ENCODE results near the gene BBLN. TPM values are rescaled to one million over a fixed set of nuclear protein-coding genes. Genes with fewer than 3 reads are reported as not detected.
A peak's percentile ranks its signal among the peaks of the same experiment; 100 is the strongest.
"Not testable (repeated sequence)": the region's sequence is repeated elsewhere in the genome, so short reads cannot be mapped to it uniquely, and the experiment has no call there.

The BBLN gene
- total RNA-seq, 2 donors from 2014 or later: 65.7 to 82.1 TPM

DNA sequence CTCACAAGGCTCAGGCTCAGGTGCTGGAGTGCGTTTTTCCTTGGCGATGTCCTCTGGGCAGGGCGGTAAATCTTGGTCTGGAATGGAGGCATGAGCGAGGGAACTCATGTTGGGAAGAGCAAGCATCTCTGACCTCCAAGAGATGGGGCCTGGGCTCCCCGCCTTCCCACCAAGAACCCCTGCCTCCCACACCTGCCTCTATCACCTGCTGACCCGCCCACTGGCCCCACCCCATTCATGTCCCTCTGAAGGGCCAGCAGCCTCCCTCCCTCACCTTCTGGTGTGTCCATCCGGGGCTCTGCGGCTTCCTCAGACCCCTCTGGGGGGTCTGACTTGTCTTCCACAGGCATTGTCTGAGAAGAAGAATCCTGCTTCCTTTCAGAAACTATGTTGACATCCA is 20.4 kb downstream of the BBLN start:
- Mint-ChIP-seq H3K9me3 (peaks cover 7% of the 10 kb centered on the region), H3K4me1 (no peaks in the 10 kb centered on the region), H3K36me3 (ENCODE audit: low read depth) (peaks cover 74% of the 10 kb centered on the region), H3K27me3 (ENCODE audit: insufficient read depth) (no peaks in the 10 kb centered on the region), H3K27ac (no peak overlapping the region), H3K4me3 (no peak overlapping the region)
- Histone ChIP-seq H3K27ac (ENCODE audit: low read depth, low read length) (no peak overlapping the region), H3K27me3 (ENCODE audit: control insufficient read depth, insufficient read depth, low read length, poor library complexity, severe bottlenecking) (no peaks in the 10 kb centered on the region), H3K36me3 (ENCODE audit: control insufficient read depth, insufficient read depth, low read length) (peaks cover 82% of the 10 kb centered on the region), H3K9ac (ENCODE audit: extremely low read depth, low read length, poor library complexity, severe bottlenecking) (no peak overlapping the region), H3K4me1 (ENCODE audit: control insufficient read depth, insufficient read depth, low read length) (no peaks in the 10 kb centered on the region), H3K9me3 (ENCODE audit: control insufficient read depth, low read length) (peaks cover 15% of the 10 kb centered on the region), H3K4me3 (ENCODE audit: low read length) (no peak overlapping the region)
- DNase-seq: no peak
- TF ChIP-seq, protein P1, sequence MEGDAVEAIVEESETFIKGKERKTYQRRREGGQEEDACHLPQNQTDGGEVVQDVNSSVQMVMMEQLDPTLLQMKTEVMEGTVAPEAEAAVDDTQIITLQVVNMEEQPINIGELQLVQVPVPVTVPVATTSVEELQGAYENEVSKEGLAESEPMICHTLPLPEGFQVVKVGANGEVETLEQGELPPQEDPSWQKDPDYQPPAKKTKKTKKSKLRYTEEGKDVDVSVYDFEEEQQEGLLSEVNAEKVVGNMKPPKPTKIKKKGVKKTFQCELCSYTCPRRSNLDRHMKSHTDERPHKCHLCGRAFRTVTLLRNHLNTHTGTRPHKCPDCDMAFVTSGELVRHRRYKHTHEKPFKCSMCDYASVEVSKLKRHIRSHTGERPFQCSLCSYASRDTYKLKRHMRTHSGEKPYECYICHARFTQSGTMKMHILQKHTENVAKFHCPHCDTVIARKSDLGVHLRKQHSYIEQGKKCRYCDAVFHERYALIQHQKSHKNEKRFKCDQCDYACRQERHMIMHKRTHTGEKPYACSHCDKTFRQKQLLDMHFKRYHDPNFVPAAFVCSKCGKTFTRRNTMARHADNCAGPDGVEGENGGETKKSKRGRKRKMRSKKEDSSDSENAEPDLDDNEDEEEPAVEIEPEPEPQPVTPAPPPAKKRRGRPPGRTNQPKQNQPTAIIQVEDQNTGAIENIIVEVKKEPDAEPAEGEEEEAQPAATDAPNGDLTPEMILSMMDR (conservative IDR thresholded peaks at IDR 0.05): no peak
- WGBS, 2 experiments (ENCODE audit: insufficient coverage in 1 of 2, insufficient read length in 1 of 2): 96 to 98% methylated on average over 5 to 8 of the region's 8 CpGs

DNA sequence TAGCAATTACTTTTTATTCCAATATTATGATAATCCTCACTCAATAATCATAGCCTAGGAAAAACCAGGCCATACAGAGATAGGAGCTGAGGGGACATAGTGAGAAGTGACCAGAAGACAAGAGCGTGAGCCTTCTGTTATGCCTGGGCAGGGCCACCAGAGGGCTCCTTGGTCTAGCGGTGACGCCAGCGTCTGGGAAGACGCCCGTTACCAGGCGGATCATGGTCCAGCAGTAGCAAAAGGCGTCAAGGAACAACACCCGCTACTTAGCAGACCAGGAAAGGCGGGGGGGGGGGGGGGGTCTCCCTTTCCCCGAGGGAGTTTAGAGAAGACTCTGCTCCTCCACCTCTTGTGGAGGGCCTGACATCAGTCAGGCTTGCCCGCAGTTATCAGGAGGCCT is 21.4 kb downstream of the BBLN start:
- Histone ChIP-seq H3K36me3 (ENCODE audit: control insufficient read depth, insufficient read depth, low read length) (peaks cover 76% of the 10 kb centered on the region), H3K9me3 (ENCODE audit: control insufficient read depth, low read length) (peaks cover 15% of the 10 kb centered on the region)
- H3K4me1 ChIP-seq (ENCODE audit: control insufficient read depth, insufficient read depth, low read length); H3K27me3 ChIP-seq (ENCODE audit: control insufficient read depth, insufficient read depth, low read length, poor library complexity, severe bottlenecking); H3K9ac ChIP-seq (ENCODE audit: extremely low read depth, low read length, poor library complexity, severe bottlenecking); H3K27me3 Mint-ChIP-seq (ENCODE audit: insufficient read depth); H3K4me1 Mint-ChIP-seq; H3K27ac Mint-ChIP-seq; H3K27ac ChIP-seq (ENCODE audit: low read depth, low read length); H3K9me3 Mint-ChIP-seq; H3K4me3 ChIP-seq (ENCODE audit: low read length); H3K4me3 Mint-ChIP-seq: not testable (repeated sequence)
- H3K36me3 Mint-ChIP-seq (ENCODE audit: low read depth): peaks cover 71% of the 10 kb centered on the region
- 14 to 38% methylated on average over 4 to 12 of the region's 12 CpGs for WGBS, 2 experiments (ENCODE audit: insufficient coverage in 1 of 2, insufficient read length in 1 of 2)
- peak; percentile 83 for DNase-seq
- TF ChIP-seq, protein P1 (conservative IDR thresholded peaks at IDR 0.05): peak; percentile 73

DNA sequence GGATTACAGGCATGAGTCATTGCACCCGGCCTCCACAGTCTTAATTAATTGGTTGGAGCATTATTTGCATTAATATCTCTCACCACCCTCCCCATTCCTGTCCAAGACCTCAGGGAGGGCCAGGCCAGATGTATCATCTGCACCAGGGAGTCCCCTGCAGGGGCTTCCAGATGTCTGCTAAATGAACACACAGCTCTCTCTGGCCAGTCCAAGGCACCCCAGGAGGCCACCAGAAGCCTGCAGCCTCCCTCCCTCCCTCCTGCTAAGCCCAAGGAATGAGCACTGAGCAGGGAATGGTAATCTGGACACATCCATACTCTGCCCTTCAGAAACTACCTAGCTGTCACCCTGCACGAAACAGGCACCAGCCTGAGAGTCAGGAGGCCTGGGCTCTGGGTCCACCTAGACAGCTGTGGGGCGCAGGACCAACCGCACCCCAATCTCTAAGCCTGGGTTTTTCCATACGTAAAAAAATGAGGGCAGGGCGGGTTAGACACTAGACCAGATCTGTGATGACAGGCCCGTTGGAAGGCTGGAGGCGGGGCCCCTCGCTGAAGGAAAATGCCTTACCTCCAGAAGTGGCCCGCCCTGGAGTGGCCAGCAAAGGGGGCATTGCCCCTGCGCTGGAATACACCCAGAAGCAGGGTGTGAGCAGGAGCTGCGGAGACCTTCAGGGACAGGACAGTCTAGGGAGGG is 23.0 kb downstream of the BBLN start:
- H3K4me1 ChIP-seq (ENCODE audit: control insufficient read depth, insufficient read depth, low read length): no peaks in the 10 kb centered on the region
- TF ChIP-seq, protein P1 (conservative IDR thresholded peaks at IDR 0.05): no peak
- H3K36me3 ChIP-seq (ENCODE audit: control insufficient read depth, insufficient read depth, low read length): peaks cover 70% of the 10 kb centered on the region
- Mint-ChIP-seq H3K27me3 (ENCODE audit: insufficient read depth) (no peaks in the 10 kb centered on the region), H3K27ac (no peak overlapping the region), H3K9me3 (peaks cover 7% of the 10 kb centered on the region), H3K4me3 (no peak overlapping the region), H3K4me1 (peaks cover 6% of the 10 kb centered on the region), H3K36me3 (ENCODE audit: low read depth) (peaks cover 73% of the 10 kb centered on the region)
- H3K27me3 ChIP-seq (ENCODE audit: control insufficient read depth, insufficient read depth, low read length, poor library complexity, severe bottlenecking): no peaks in the 10 kb centered on the region
- H3K9me3 ChIP-seq (ENCODE audit: control insufficient read depth, low read length): peaks cover 15% of the 10 kb centered on the region
- H3K27ac ChIP-seq (ENCODE audit: low read depth, low read length): no peak overlapping the region
- H3K9ac ChIP-seq (ENCODE audit: extremely low read depth, low read length, poor library complexity, severe bottlenecking): no peak overlapping the region
- WGBS, 2 experiments (ENCODE audit: insufficient coverage in 1 of 2, insufficient read length in 1 of 2): 92 to 94% methylated on average over 6 to 12 of the region's 12 CpGs
- no peak overlapping the region for H3K4me3 ChIP-seq (ENCODE audit: low read length)
- DNase-seq: no peak

All from endodermal cell (in vitro differentiated cells).